HG03469 (cell line): Measurements from ENCODE around the gene PDAP1.
"Not testable (repeated sequence)": the region's sequence is repeated elsewhere in the genome, so short reads cannot be mapped to it uniquely, and the experiment has no call there.

Experiments
- ATAC-seq: cut with Tn5 transposase; IDR thresholded peaks from one replicate; pipeline ENCODE4 v1.9.1; 2021; ENCODE audit warnings: mild to moderate bottlenecking, moderate library complexity, moderate number of reproducible peaks; ENCODE audit not compliant: unreplicated experiment

Gene PDAP1

GRCh38 chr7:99428972-99429566 is 20.7 kb upstream of the PDAP1 start:
- no peak for ATAC-seq

GRCh38 chr7:99424932-99425730 is 16.7 kb upstream of the PDAP1 start:
- ATAC-seq: no peak

DNA sequence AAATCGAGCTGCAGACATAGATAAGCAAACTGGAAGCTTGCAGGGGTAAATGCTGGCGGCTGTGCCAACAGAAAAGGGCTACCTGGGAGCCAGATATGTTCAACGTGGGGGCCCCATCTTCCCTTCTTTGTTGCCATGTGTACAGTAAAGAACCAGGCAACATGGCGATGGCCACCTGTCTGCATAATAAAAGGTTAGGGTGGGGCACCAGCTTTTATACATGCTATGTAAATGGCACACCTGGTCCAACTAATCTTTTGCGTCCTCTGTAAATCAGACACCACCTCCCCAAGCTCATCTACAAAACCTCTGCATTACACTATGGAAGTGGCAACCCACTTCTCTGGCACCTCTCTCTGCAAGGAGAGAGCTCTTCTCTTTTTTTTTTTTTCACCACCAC is 14.2 kb upstream of the PDAP1 start:
- ATAC-seq: no peak

GRCh38 chr7:99422186-99422585 is 13.8 kb upstream of the PDAP1 start:
- ATAC-seq: no peak

GRCh38 chr7:99420986-99421385 is 12.6 kb upstream of the PDAP1 start:
- no peak for ATAC-seq

GRCh38 chr7:99420213-99420612 is 11.8 kb upstream of the PDAP1 start:
- no peak for ATAC-seq

DNA sequence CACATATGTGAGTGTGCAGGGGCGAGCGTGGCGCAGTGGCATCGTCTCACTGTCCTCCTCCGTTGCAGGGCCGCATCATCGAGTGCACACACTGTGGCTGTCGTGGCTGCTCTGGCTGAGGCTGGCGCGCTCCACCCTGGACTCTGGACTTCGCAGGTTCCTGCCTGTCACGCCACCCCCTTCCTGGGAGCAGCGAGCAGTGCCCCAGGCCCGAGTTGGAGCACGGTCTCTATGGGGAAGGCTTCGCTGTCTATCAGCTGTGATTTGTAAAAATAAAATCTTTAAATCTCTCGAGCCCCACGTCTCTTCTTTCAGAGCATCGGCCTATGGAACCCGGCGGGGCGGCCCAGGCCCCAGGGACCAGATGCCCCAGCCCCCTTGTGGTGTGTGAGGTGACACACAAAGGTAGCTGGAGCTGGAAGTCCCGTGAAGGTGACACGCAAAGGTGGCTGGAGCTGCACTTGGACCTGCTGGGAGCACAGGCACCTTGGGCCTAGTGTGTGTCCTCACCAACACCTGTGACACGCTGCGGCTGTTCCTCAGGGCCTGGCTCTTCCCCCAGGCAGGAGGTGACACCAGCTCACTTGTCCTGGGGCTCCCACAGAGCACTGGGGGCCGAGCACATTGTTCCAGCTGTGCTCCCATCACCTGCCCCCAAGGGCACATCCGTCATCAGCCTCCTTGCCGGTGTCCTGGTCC is 11.1 kb upstream of the PDAP1 start:
- ATAC-seq: no peak

GRCh38 chr7:99418260-99418659 is 9.9 kb upstream of the PDAP1 start:
- no peak for ATAC-seq

- not testable (repeated sequence) for ATAC-seq
Measured at GRCh38 chr7:99415513-99416127, 7.2 kb upstream of the PDAP1 start.

DNA sequence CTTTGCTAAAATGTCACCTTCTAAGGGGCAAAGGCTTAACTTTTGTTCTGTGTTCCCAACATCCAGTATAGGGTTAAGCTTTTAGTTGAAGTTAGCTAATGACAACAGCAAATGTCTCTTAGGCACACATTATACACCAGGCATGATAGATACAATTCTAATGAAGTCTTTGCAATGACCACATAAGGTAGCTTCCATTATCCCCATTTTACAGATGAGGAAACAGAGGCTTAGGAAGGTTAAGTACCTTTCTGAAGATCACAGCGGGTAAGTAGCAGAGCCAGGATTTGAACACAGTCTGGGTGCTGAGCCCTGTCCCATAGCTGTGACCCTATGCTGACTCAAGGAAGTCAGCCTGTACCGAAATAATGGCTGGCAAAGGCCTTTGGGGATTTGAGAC is 2.2 kb upstream of the PDAP1 start:
- no peak for ATAC-seq

DNA sequence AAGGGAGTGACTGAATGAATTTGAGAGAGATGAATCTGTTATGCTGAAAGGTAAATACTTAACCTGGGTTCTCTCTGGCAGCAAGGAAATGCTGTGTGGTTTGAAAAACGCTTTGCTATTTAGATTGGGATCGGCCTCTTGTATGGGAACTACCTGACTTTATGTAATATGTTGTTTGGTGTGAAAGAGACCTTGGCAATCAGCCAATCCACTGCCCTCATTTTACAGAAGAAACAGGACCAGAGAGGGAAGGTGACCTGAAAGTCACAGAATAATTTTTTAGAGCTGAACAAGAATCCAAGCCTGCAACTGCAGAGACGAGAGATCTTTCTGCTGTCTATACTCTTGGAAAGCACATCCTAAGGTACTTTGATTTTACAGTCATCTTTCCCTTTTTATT is 1.4 kb upstream of the PDAP1 start:
- ATAC-seq: no peak

DNA sequence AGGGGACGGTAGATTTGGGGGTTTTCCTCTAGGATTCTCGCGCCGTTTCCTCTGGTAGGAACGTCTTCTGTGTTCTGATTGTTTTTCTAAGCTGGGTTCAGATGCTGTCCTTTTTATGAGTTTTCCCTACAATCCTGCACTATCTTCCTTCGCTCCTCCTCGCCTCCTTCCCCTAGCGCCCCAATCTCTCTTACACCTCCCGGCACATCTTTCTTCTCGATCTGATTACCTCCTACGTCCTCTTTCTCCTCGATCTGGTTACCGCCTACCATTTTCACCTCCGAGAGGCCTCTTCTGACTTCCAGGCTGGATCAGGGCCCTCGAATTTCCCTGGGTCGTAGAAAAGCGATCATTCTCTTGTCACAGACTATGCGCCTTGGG is 785 bp upstream of the PDAP1 start:
- no peak for ATAC-seq

DNA sequence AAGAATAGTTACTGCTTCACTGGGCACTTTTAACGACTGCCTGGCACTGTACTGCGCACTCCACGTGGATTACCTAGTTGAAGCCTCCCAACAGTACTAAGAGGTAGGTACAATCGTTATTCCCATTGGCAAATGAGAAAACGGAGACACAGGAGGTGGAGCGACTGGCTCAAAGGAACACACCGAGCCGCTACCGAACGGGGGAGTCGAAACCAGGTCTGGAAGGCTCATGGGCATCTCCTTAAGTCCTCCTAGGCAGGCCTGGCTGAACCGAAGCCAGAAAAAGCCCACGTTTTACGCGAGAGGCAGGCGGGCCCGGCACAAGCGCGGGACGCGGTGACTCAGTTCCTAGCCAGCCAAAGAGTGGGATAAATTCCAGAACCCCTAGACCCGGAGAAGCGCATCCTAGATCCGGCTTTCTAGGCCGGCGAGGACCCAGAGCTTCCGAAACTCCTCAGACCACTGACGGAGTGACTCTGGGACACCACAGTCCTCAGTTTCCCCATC is 472 bp downstream of the PDAP1 start:
- no peak for ATAC-seq

GRCh38 chr7:99406557-99406956 is 1.8 kb downstream of the PDAP1 start:
- ATAC-seq: no peak

GRCh38 chr7:99404977-99405320 is 3.4 kb downstream of the PDAP1 start:
- ATAC-seq: no peak

- ATAC-seq: no peak
Measured at GRCh38 chr7:99404235-99404976, 4.0 kb downstream of the PDAP1 start.

GRCh38 chr7:99403764-99404163 is 4.6 kb downstream of the PDAP1 start:
- ATAC-seq: no peak

DNA sequence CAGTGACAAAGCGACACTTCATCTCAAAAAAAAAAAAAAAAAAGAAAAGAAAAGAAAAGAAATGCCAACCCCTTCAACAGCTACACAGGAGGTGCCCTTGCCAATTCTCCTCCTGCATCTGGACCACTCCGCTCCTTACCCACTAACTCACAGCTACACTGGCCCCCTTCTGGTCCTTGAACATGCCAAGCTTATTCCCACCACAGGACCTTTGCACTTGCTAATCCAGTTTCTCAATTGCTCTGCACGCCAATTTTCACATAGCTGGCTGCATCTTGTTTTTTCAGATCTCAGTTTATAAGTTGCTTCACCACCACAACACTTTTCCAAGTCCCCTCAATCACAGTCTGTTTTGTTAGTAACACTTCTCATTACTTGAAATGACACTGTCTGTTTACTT is 5.5 kb downstream of the PDAP1 start:
- no peak for ATAC-seq

DNA sequence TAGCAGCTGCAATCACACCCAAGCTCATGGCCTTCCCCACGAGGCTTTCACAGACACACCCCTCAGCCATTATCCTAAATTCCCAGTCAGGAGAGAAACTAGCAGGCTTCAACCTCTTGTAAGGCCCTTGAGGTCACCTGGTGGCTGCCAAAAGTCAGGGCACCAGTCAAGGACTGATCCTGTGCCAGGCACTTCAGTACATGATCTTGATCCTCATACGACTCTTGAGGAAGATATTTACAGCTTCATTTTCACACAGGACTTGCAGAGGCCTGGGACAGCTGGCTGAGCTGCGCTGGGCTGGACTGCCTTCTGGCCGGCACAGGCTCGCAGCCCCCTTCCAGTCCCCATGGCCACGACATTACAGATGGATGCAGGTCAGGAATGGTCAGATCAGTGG is 8.8 kb downstream of the PDAP1 start:
- ATAC-seq: no peak

DNA sequence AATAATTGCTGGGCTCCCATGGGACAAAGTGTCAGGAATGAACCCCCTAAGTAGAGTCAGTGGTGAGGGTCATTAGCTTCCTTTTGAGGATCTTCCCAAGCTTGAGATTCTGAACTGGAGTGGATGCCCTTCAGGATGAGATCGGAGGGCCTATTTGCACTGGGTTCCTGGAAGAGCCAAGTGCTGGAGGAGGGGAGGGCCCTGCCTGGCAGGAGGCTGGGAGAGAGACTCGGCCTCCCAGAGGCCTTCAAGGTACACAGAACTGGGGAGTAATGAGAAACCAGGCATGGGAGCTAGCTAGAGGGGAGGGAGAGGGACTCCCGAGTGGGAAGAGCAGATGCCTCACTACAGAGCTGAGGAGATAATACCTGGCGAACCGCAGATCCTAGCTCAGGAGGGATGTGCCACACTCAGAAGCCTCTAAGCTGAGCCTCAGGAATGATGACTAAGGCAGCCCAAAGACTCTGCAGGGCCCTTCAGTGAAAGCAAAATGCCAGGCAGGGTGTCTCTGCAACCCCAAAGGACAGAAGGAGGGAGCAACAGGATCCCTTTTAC is 9.4 kb downstream of the PDAP1 start:
- no peak for ATAC-seq
